Measurements from ENCODE around the gene KCNQ1.

KCNQ1 gene

DNA sequence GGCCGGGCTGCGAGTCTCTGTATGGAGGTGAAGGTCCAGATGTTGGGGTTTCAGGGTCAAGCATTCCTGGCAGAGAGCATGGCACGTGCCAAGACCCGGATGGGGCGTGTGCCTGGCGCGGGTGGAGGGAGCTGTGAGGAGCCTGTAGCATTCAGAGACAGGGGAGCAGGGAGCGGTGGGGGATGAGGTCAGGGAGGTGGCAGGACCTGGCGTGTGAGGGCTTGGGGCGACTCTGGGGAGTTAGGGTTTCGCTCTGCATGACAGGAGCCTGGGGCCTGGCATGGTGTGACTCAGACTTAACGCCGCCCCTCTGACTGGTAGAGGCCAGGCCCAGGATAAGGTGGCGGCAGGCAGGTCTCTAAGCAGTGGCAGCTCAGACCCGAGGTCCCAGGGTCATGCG, 103.0 kb downstream of the KCNQ1 start:
- Histone ChIP-seq H3K27me3 (ENCODE audit: insufficient read depth, low read length) (no peaks in the 10 kb centered on the region), H3K4me1 (ENCODE audit: insufficient read depth, low read length, severe bottlenecking) (no peaks in the 10 kb centered on the region), H3K27ac (ENCODE audit: low read depth, low read length, poor library complexity, severe bottlenecking) (no peak overlapping the region), H3K36me3 (ENCODE audit: insufficient read depth, low read length) (no peaks in the 10 kb centered on the region), H4K20me1 (ENCODE audit: insufficient read depth, low read length) (no peaks in the 10 kb centered on the region), H3K79me2 (ENCODE audit: insufficient read depth, low read length) (no peaks in the 10 kb centered on the region), H2AFZ (ENCODE audit: low read length) (no peak overlapping the region), H3F3A (ENCODE audit: insufficient read depth, low read length) (no peaks in the 10 kb centered on the region), H3K4me3 (ENCODE audit: low read depth, low read length, poor library complexity, severe bottlenecking) (no peak overlapping the region), H3K9me3 (ENCODE audit: low read length) (no peaks in the 10 kb centered on the region), H3K9me2 (ENCODE audit: low read depth, low read length) (no peaks in the 10 kb centered on the region), H3K4me2 (ENCODE audit: low read length) (no peak overlapping the region), H3K9ac (ENCODE audit: low read length) (no peak overlapping the region)
- TF ChIP-seq, protein P1, sequence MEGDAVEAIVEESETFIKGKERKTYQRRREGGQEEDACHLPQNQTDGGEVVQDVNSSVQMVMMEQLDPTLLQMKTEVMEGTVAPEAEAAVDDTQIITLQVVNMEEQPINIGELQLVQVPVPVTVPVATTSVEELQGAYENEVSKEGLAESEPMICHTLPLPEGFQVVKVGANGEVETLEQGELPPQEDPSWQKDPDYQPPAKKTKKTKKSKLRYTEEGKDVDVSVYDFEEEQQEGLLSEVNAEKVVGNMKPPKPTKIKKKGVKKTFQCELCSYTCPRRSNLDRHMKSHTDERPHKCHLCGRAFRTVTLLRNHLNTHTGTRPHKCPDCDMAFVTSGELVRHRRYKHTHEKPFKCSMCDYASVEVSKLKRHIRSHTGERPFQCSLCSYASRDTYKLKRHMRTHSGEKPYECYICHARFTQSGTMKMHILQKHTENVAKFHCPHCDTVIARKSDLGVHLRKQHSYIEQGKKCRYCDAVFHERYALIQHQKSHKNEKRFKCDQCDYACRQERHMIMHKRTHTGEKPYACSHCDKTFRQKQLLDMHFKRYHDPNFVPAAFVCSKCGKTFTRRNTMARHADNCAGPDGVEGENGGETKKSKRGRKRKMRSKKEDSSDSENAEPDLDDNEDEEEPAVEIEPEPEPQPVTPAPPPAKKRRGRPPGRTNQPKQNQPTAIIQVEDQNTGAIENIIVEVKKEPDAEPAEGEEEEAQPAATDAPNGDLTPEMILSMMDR (IDR thresholded peaks at IDR 0.05; ENCODE audit: low read length), result no peak
- no peak for TF ChIP-seq EZH2 (IDR thresholded peaks at IDR 0.05; ENCODE audit: borderline replicate concordance, low read length)

DNA sequence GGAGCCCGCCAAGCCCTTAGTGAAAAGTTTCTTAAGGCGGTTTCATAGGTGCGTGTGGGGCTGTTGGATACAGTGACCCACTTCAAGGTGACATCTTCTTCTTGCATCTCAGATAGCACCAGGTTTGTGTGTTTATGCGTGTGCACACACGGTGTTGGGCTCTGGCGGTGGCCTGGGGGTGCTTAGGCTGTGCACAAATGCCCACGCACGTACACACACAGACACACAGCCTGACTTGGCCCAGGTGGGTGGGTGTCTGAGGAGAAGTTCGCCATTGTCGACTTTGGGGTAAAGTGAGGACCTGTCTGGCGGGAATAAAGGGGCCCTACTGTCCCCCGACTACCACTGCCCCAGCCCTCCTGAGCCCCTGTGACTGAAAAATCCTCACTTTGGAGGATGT, 103.8 kb downstream of the KCNQ1 start:
- no peaks in the 10 kb centered on the region for H4K20me1 ChIP-seq (ENCODE audit: insufficient read depth, low read length)
- no peaks in the 10 kb centered on the region for H3K36me3 ChIP-seq (ENCODE audit: insufficient read depth, low read length)
- H2AFZ ChIP-seq (ENCODE audit: low read length), result no peak overlapping the region
- no peaks in the 10 kb centered on the region for H3F3A ChIP-seq (ENCODE audit: insufficient read depth, low read length)
- H3K4me3 ChIP-seq (ENCODE audit: low read depth, low read length, poor library complexity, severe bottlenecking), result no peak overlapping the region
- TF ChIP-seq, protein P1 (IDR thresholded peaks at IDR 0.05; ENCODE audit: low read length), result no peak
- TF ChIP-seq EZH2 (IDR thresholded peaks at IDR 0.05; ENCODE audit: borderline replicate concordance, low read length), result no peak
- no peak overlapping the region for H3K27ac ChIP-seq (ENCODE audit: low read depth, low read length, poor library complexity, severe bottlenecking)
- no peaks in the 10 kb centered on the region for H3K79me2 ChIP-seq (ENCODE audit: insufficient read depth, low read length)
- H3K9me2 ChIP-seq (ENCODE audit: low read depth, low read length), result no peaks in the 10 kb centered on the region
- no peaks in the 10 kb centered on the region for H3K27me3 ChIP-seq (ENCODE audit: insufficient read depth, low read length)
- H3K9me3 ChIP-seq (ENCODE audit: low read length), result no peaks in the 10 kb centered on the region
- no peak overlapping the region for H3K9ac ChIP-seq (ENCODE audit: low read length)
- H3K4me1 ChIP-seq (ENCODE audit: insufficient read depth, low read length, severe bottlenecking), result no peaks in the 10 kb centered on the region
- H3K4me2 ChIP-seq (ENCODE audit: low read length), result no peak overlapping the region

DNA sequence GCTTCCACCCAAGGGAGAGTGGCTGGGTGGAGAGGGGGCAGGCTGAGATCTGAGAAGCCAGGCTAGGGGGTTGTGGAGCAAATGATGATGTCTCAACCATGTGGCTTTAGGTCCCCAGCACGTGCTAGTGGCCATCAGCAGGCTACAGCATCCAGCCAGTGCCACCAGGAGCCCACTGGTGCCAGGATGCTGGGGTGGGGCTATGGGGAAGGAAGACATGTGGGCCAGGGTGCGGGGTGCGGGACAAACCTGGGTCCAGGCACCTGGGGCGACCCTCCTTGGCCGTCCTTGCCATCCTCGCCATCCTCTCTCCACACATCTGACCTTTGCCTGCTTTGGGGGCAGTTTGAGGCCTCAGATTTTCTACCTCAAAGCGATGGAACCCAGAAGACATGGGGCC, 104.3 kb downstream of the KCNQ1 start:
- no peak overlapping the region for H2AFZ ChIP-seq (ENCODE audit: low read length)
- no peaks in the 10 kb centered on the region for H3K4me1 ChIP-seq (ENCODE audit: insufficient read depth, low read length, severe bottlenecking)
- no peaks in the 10 kb centered on the region for H3K27me3 ChIP-seq (ENCODE audit: insufficient read depth, low read length)
- no peaks in the 10 kb centered on the region for H3K9me3 ChIP-seq (ENCODE audit: low read length)
- no peak for TF ChIP-seq EZH2 (IDR thresholded peaks at IDR 0.05; ENCODE audit: borderline replicate concordance, low read length)
- TF ChIP-seq, protein P1 (IDR thresholded peaks at IDR 0.05; ENCODE audit: low read length), result no peak
- no peaks in the 10 kb centered on the region for H3F3A ChIP-seq (ENCODE audit: insufficient read depth, low read length)
- H3K9ac ChIP-seq (ENCODE audit: low read length), result no peak overlapping the region
- H3K9me2 ChIP-seq (ENCODE audit: low read depth, low read length), result no peaks in the 10 kb centered on the region
- no peaks in the 10 kb centered on the region for H4K20me1 ChIP-seq (ENCODE audit: insufficient read depth, low read length)
- H3K79me2 ChIP-seq (ENCODE audit: insufficient read depth, low read length), result no peaks in the 10 kb centered on the region
- no peaks in the 10 kb centered on the region for H3K36me3 ChIP-seq (ENCODE audit: insufficient read depth, low read length)
- H3K27ac ChIP-seq (ENCODE audit: low read depth, low read length, poor library complexity, severe bottlenecking), result no peak overlapping the region
- no peak overlapping the region for H3K4me3 ChIP-seq (ENCODE audit: low read depth, low read length, poor library complexity, severe bottlenecking)
- no peak overlapping the region for H3K4me2 ChIP-seq (ENCODE audit: low read length)
